RWPE2 (cell line): ENCODE results near the gene CMAS.
A peak's percentile ranks its signal among the peaks of the same experiment; 100 is the strongest.
"Not testable (repeated sequence)": the region's sequence is repeated elsewhere in the genome, so short reads cannot be mapped to it uniquely, and the experiment has no call there.

Experiments used
- ATAC-seq: fragments of 200-7000 bp; cut with Tn5 transposase; 3 replicates; pipeline ENCODE4 v1.9.1; 2021; ENCODE audit warnings: low read depth
- DNase-seq: peaks from one replicate; pipeline ENCODE4 v3.0.0-alpha.2; 2020; ENCODE audit warnings: low spot score
- H3K27ac ChIP-seq: fragments of 450-650 bp; 2 replicates; pipeline ENCODE4 v1.5.1; 2017; ENCODE audit warnings: mild to moderate bottlenecking; ENCODE audit not compliant: poor library complexity, severe bottlenecking
- H3K27me3 ChIP-seq: fragments of 250-450 bp; sonication (Bioruptor Pico); 2 replicates; pipeline ENCODE4 v1.5.1; 2021; ENCODE audit warnings: mild to moderate bottlenecking, moderate library complexity; ENCODE audit not compliant: insufficient read depth, poor library complexity, severe bottlenecking
- H3K36me3 ChIP-seq: fragments of 250-450 bp; sonication (Bioruptor Pico); 2 replicates; pipeline ENCODE4 v1.5.1; 2020; ENCODE audit warnings: low read depth, mild to moderate bottlenecking, moderate library complexity
- H3K4me1 ChIP-seq: fragments of 250-450 bp; sonication (Bioruptor Pico); 2 replicates; pipeline ENCODE4 v1.5.1; 2021; ENCODE audit warnings: mild to moderate bottlenecking, moderate library complexity; ENCODE audit not compliant: insufficient read depth, poor library complexity, severe bottlenecking
- H3K4me3 ChIP-seq: fragments of 250-450 bp; sonication (Bioruptor Pico); 2 replicates; pipeline ENCODE4 v1.5.1; 2021; ENCODE audit warnings: mild to moderate bottlenecking, moderate library complexity; ENCODE audit not compliant: severe bottlenecking
- H3K9me3 ChIP-seq: fragments of 250-450 bp; sonication (Bioruptor Pico); 2 replicates; pipeline ENCODE4 v1.5.1; 2021; ENCODE audit warnings: mild to moderate bottlenecking, moderate library complexity; ENCODE audit not compliant: severe bottlenecking
- TF ChIP-seq, protein P1 (sequence below): fragments of 450-650 bp; IDR thresholded peaks from one replicate; pipeline ENCODE4 v1.5.1; 2017; ENCODE audit warnings: mild to moderate bottlenecking, moderate library complexity; ENCODE audit not compliant: poor library complexity, severe bottlenecking

Gene CMAS

DNA sequence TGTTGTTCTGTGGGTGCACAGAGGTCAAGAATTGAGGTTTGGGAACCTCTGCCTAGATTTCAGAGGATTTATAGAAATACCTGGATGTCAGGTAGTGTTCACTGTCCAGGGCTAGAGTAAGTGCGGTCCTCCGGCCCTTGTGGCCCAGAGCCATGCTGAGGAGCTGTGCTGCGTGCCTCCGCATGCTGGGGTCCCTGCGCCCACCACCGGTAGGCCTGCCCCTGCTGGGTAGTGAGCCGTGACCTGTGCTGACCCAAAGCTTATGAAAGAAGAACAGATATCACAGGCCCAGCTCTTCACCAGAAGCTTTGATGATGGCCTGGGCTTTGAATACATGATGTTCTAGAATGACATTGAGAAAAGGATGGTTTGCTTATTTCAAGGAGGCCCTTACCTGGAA, 37.8 kb upstream of the CMAS start:
- Histone ChIP-seq H3K9me3 (no peaks in the 10 kb centered on the region), H3K27ac (no peak overlapping the region), H3K4me1 (no peaks in the 10 kb centered on the region), H3K4me3 (no peak overlapping the region), H3K36me3 (no peaks in the 10 kb centered on the region), H3K27me3 (no peaks in the 10 kb centered on the region)
- ATAC-seq (no peak), DNase-seq (no peak)
- TF ChIP-seq, protein P1, sequence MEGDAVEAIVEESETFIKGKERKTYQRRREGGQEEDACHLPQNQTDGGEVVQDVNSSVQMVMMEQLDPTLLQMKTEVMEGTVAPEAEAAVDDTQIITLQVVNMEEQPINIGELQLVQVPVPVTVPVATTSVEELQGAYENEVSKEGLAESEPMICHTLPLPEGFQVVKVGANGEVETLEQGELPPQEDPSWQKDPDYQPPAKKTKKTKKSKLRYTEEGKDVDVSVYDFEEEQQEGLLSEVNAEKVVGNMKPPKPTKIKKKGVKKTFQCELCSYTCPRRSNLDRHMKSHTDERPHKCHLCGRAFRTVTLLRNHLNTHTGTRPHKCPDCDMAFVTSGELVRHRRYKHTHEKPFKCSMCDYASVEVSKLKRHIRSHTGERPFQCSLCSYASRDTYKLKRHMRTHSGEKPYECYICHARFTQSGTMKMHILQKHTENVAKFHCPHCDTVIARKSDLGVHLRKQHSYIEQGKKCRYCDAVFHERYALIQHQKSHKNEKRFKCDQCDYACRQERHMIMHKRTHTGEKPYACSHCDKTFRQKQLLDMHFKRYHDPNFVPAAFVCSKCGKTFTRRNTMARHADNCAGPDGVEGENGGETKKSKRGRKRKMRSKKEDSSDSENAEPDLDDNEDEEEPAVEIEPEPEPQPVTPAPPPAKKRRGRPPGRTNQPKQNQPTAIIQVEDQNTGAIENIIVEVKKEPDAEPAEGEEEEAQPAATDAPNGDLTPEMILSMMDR = no peak

DNA sequence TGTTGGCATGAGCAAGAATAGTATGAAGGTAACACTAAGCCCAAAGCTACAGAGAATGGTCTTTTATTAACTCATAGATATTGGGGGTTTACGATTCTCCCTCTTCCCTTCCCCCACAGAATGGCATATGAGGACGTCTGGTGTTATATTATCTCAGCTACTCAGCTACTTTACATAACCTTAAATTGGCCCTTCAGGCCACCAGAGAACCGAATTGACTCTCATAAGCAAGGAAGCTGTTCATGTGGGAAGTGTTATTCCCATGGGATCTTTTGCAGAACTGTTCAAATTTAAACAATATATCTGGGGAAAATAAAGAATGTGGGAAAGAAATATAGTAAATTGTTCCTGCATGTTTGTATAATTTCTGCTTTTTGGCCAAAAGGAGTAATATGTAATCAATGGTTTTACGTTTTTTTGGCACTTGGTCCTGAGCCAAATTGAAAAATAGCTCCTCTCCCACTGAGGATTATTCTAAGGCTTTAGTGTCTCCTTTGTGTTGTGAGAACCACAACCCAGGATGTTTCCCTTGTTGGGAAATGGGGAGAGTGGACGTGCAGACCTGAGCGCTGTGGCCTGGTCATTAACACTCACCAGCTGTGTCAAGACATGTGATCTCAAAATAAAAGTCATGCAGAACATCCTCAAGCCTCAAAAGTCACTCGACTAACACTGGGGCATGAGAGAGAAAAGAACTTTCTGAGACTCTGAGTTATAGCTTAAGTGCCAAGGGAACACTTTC, 31.8 kb upstream of the CMAS start:
- Histone ChIP-seq H3K27me3 (no peaks in the 10 kb centered on the region), H3K9me3 (no peaks in the 10 kb centered on the region), H3K4me3 (no peak overlapping the region), H3K36me3 (no peaks in the 10 kb centered on the region), H3K4me1 (no peaks in the 10 kb centered on the region), H3K27ac (no peak overlapping the region)
- DNase-seq (no peak), ATAC-seq (no peak)
- TF ChIP-seq, protein P1 = no peak

DNA sequence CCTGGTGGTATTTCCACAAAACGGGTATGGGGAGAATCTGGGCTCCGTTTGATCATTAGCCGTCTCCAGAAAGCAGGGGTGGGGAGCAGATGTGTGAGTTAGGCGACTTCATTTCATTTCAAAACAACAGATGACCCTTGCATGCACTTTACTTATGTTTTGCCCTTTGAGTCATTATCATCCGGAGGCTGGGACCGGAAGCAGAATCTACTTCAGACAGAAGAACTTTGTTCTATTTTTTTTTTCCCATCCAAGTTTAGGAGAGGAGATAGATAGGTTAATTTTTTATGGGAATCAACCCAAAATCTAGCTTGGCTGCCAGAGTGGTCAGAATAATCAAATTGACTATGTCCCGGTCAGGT, 31.3 kb upstream of the CMAS start:
- H3K4me3 ChIP-seq = no peak overlapping the region
- H3K4me1 ChIP-seq = no peaks in the 10 kb centered on the region
- no peaks in the 10 kb centered on the region for H3K27me3 ChIP-seq
- H3K27ac ChIP-seq = no peak overlapping the region
- no peak for ATAC-seq
- no peak for DNase-seq
- TF ChIP-seq, protein P1 = no peak
- H3K36me3 ChIP-seq = no peaks in the 10 kb centered on the region
- no peaks in the 10 kb centered on the region for H3K9me3 ChIP-seq

DNA sequence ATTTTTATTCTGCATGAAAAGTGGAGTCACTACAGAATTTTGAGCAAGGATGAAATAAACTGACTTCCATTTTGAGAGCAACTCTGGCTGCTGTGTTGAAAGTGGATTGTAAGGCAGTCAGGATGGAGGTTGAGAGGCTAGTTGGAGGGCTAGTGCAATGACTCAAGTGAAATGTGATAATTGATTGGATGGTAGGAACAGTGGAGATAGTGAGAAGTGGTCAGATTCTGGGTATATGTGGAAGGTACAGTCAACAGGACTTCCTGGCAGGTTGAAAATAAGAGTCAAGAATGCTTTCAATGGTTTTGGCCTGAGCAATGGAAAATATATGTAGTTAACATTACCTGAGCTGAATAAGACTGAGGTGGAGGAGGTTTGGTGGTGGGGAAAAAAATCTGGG, 29.0 kb upstream of the CMAS start:
- no peak overlapping the region for H3K4me3 ChIP-seq
- H3K9me3 ChIP-seq = no peaks in the 10 kb centered on the region
- no peak for DNase-seq
- no peak for ATAC-seq
- no peaks in the 10 kb centered on the region for H3K36me3 ChIP-seq
- TF ChIP-seq, protein P1 = no peak
- no peaks in the 10 kb centered on the region for H3K4me1 ChIP-seq
- no peak overlapping the region for H3K27ac ChIP-seq
- H3K27me3 ChIP-seq = no peaks in the 10 kb centered on the region

DNA sequence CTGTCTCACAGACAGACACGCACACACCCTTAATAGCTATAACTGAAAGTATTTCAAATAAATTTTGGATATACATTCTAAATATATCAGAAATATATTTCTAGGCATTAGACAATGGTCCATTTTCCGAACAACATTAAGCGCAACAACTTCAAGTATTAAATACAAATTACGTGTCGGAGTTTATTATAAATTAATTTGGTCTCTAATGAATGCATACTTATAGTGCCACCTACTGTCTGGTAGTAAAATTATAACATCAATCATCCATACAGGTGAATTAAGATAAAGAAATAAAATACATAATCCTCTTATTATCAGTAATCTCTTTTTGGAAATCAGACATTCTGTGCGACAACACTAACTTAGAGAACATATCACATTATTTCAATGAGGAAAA, 27.2 kb upstream of the CMAS start:
- Histone ChIP-seq H3K9me3 (no peaks in the 10 kb centered on the region), H3K4me3 (no peak overlapping the region), H3K27me3 (no peaks in the 10 kb centered on the region), H3K27ac (no peak overlapping the region), H3K36me3 (no peaks in the 10 kb centered on the region), H3K4me1 (no peaks in the 10 kb centered on the region)
- TF ChIP-seq, protein P1 = peak; percentile 43
- DNase-seq (no peak), ATAC-seq (no peak)

DNA sequence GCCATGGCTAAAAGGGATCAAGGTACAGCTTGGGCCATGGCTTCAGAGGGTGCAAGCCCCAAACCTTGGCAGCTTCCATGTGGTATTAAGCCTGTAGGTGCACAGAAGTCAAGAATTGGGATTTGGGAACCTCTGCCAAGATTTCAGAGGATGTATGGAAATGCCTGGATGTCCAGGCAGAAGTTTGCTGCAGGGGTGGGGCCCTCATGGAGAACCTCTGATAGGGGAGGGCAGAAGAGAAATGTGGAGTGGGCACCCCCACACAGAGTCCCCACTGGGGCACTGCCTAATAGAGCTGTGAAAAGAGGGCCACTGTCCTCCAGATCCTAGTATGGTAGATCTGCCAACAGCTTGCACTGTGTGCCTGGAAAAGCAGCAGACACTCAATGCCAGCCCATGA, 22.5 kb upstream of the CMAS start:
- DNase-seq, H3K9me3 ChIP-seq, H3K4me1 ChIP-seq: not testable (repeated sequence)

More for the DNA sequence above, 22.5 kb upstream of the CMAS start:
- not testable (repeated sequence) for H3K27ac ChIP-seq, ATAC-seq, H3K4me3 ChIP-seq, H3K36me3 ChIP-seq, H3K27me3 ChIP-seq
